Activated B cell treated with CpG ODN at 0.5 μM for 24 hours (primary cell): Measurements from ENCODE around the gene UBE2R2. TPM values are rescaled to one million over a fixed set of nuclear protein-coding genes. Genes with fewer than 3 reads are reported as not detected.
"Not testable (repeated sequence)": the region's sequence is repeated elsewhere in the genome, so short reads cannot be mapped to it uniquely, and the experiment has no call there.

Source experiments
- ATAC-seq: fragments of 200-7000 bp; cut with Tn5 transposase; one replicate; pipeline ENCODE4 v1.10.0; 2021; ENCODE audit warnings: low read depth, mild to moderate bottlenecking, moderate library complexity
- CTCF ChIA-PET: fragments of 350-600 bp; sonication (Branson Sonifier 250); formaldehyde crosslinking; loops from one replicate; lab custom pipeline; 2021; ENCODE audit warnings: antibody characterized with exemption; lab: Charles Lee
- POLR2A ChIA-PET: fragments of 350-600 bp; sonication (Branson Sonifier 250); formaldehyde crosslinking; loops from one replicate; lab custom pipeline; 2021; ENCODE audit warnings: antibody characterized with exemption; lab: Charles Lee
- DNase-seq: peaks from one replicate; pipeline ENCODE4 v3.0.0; 2022
- H3K27ac Mint-ChIP-seq: one replicate; pipeline ENCODE4 v1.8.0; 2020; ENCODE audit warnings: mixed read lengths
- H3K27me3 Mint-ChIP-seq: one replicate; pipeline ENCODE4 v1.8.0; 2021; ENCODE audit warnings: mixed read lengths
- H3K36me3 Mint-ChIP-seq: one replicate; pipeline ENCODE4 v1.8.0; 2021; ENCODE audit warnings: low read depth, mixed read lengths
- H3K4me1 Mint-ChIP-seq: one replicate; pipeline ENCODE4 v1.8.0; 2021; ENCODE audit warnings: mixed read lengths
- H3K4me3 Mint-ChIP-seq: one replicate; pipeline ENCODE4 v1.8.0; 2020; ENCODE audit warnings: mild to moderate bottlenecking, mixed read lengths
- H3K9me3 Mint-ChIP-seq: one replicate; pipeline ENCODE4 v1.8.0; 2020; ENCODE audit warnings: mixed read lengths
- intact Hi-C: fragments of 100-400 bp; cut with micrococcal nuclease; formaldehyde crosslinking; loops from one replicate; pipeline ENCODE4 v1.15.1; 2024
- total RNA-seq: library from RNA; stranded (reverse); gene quantifications from 2 replicates; pipeline ENCODE4 v1.2.3, GENCODE V29; 2022
- TF ChIP-seq, protein P1 (sequence below): fragments of 200-600 bp; IDR thresholded peaks from one replicate; pipeline ENCODE4 v1.8.0; 2022; ENCODE audit warnings: antibody characterized with exemption, mild to moderate bottlenecking

The UBE2R2 gene
- total RNA-seq, 1 donor from 2014 or later = 28.9 TPM

DNA sequence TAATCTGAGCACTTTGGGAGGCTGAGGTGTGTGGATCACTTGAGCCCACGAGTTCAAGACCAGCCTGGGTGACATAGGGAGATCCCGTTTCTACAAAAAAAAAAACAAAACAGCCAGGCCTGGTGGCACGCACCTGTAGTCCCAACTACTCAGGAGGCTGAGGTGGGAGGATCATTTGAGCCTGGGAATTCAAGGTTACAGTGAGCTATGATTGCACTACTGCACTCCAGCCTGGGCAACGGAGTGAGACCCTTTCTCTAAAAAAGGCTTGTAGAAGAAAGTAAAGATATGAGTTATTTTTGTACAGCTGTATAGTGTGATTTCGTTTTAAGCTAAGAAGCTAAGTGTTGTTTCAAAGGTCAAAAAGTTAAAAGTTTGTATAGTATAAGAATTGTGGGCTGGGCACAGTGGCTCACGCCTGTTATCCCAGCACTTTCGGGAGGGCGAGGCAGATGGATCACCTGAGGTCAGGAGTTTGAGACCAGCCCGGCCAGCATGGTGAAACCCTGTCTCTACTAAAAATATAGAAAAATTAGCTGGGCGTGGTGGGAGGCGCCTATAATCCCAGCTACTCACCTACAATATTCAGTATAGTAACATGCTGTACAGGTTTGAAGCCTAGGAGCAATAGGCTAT, 18.8 kb downstream of the UBE2R2 start:
- no peak overlapping the region for H3K4me3 Mint-ChIP-seq
- H3K27me3 Mint-ChIP-seq = no peaks in the 10 kb centered on the region
- ChIA-PET POLR2A (no interaction called here), CTCF (no interaction called here)
- TF ChIP-seq, protein P1, sequence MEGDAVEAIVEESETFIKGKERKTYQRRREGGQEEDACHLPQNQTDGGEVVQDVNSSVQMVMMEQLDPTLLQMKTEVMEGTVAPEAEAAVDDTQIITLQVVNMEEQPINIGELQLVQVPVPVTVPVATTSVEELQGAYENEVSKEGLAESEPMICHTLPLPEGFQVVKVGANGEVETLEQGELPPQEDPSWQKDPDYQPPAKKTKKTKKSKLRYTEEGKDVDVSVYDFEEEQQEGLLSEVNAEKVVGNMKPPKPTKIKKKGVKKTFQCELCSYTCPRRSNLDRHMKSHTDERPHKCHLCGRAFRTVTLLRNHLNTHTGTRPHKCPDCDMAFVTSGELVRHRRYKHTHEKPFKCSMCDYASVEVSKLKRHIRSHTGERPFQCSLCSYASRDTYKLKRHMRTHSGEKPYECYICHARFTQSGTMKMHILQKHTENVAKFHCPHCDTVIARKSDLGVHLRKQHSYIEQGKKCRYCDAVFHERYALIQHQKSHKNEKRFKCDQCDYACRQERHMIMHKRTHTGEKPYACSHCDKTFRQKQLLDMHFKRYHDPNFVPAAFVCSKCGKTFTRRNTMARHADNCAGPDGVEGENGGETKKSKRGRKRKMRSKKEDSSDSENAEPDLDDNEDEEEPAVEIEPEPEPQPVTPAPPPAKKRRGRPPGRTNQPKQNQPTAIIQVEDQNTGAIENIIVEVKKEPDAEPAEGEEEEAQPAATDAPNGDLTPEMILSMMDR = no peak
- DNase-seq = no peak
- peaks cover 51% of the 10 kb centered on the region for H3K4me1 Mint-ChIP-seq
- H3K9me3 Mint-ChIP-seq = no peaks in the 10 kb centered on the region
- no peak overlapping the region for H3K27ac Mint-ChIP-seq
- no peak for ATAC-seq
- peaks cover 12% of the 10 kb centered on the region for H3K36me3 Mint-ChIP-seq
- intact Hi-C loops = loop anchor here (2.0 kb wide), 1 partner anchor 17 kb away; no protein-coding TSS in a partner anchor

DNA sequence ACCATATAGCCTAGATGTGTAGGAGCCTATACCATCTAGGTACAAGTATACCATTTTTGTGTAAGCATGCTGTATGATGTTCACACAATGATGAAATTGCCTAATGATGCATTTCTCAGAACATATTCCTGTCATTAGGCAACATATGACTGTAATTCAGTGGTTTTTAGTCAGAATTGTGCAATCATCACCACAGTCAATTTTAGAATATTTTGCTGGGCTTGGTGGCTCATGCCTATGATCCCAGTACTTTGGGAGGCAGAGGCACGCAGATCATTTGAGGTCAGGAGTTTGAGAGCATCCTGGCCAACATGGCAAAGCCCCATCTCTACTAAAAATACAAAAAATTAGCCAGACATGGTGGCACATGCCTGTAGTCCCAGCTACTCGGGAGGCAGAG, 19.3 kb downstream of the UBE2R2 start:
- POLR2A ChIA-PET = interaction anchor here (1.1 kb wide), 1 partner anchor 23 kb away, joined by 5 read pairs; no protein-coding TSS in a partner anchor
- not testable (repeated sequence) for H3K9me3 Mint-ChIP-seq, ATAC-seq

GRCh38 chr9:33837138-33837537, 20.2 kb downstream of the UBE2R2 start:
- Mint-ChIP-seq H3K4me3 (no peak overlapping the region), H3K27me3 (no peaks in the 10 kb centered on the region), H3K27ac (no peak overlapping the region), H3K4me1 (peaks cover 57% of the 10 kb centered on the region), H3K9me3 (no peaks in the 10 kb centered on the region), H3K36me3 (peaks cover 16% of the 10 kb centered on the region)
- POLR2A ChIA-PET = interaction anchor here (0.6 to 1.1 kb wide), 2 partner anchors 23 to 1152 kb away, joined by 3 to 5 read pairs; partner anchors contain the start of gene DNAJB5
- TF ChIP-seq, protein P1 = no peak
- intact Hi-C loops = loop anchor here (2.0 kb wide), 1 partner anchor 18 kb away; no protein-coding TSS in a partner anchor
- CTCF ChIA-PET = interaction anchor here (1.0 kb wide), 2 partner anchors 15 to 23 kb away, joined by 3 to 6 read pairs; no protein-coding TSS in a partner anchor
- DNase-seq = no peak
- no peak for ATAC-seq

More for the DNA sequence above, 19.3 kb downstream of the UBE2R2 start:
- Mint-ChIP-seq H3K27ac (peak overlapping the region; percentile 35), H3K36me3 (peaks cover 16% of the 10 kb centered on the region), H3K4me1 (peaks cover 52% of the 10 kb centered on the region)
- intact Hi-C loops = loop anchor here (2.0 kb wide), 1 partner anchor 17 kb away; no protein-coding TSS in a partner anchor
- H3K4me3 Mint-ChIP-seq, H3K27me3 Mint-ChIP-seq, CTCF ChIA-PET, DNase-seq: not testable (repeated sequence)

DNA sequence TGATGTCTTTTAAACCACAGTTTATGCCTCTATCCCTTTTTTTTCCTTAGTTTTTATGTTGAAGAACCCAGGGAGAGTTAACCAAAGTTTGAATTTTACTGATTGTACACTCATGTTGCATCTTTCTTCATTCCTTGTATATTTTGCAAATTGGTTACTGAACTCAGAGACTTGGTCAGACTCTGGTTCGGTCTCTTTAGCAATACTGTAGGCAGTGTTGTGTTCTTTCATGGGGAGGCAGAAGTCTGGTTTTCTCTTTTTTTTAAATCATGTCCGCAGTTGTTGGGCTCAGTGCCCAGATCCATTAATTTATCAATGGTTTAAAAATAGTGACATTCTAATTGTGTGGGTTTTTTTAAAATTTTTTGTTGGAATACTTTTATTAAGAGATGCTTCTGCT, 23.4 kb downstream of the UBE2R2 start:
- ATAC-seq (no peak), DNase-seq (no peak)
- peak overlapping the region; percentile 35 for H3K27ac Mint-ChIP-seq
- CTCF ChIA-PET = interaction anchor here (2.4 kb wide), 1 partner anchor 12 kb away, joined by 6 read pairs; no protein-coding TSS in a partner anchor
- TF ChIP-seq, protein P1 = no peak
- no peaks in the 10 kb centered on the region for H3K9me3 Mint-ChIP-seq
- POLR2A ChIA-PET = no interaction called here
- H3K4me1 Mint-ChIP-seq = peaks cover 57% of the 10 kb centered on the region
- H3K36me3 Mint-ChIP-seq = peaks cover 16% of the 10 kb centered on the region
- H3K27me3 Mint-ChIP-seq = no peaks in the 10 kb centered on the region
- intact Hi-C loops = no loop called here
- no peak overlapping the region for H3K4me3 Mint-ChIP-seq

DNA sequence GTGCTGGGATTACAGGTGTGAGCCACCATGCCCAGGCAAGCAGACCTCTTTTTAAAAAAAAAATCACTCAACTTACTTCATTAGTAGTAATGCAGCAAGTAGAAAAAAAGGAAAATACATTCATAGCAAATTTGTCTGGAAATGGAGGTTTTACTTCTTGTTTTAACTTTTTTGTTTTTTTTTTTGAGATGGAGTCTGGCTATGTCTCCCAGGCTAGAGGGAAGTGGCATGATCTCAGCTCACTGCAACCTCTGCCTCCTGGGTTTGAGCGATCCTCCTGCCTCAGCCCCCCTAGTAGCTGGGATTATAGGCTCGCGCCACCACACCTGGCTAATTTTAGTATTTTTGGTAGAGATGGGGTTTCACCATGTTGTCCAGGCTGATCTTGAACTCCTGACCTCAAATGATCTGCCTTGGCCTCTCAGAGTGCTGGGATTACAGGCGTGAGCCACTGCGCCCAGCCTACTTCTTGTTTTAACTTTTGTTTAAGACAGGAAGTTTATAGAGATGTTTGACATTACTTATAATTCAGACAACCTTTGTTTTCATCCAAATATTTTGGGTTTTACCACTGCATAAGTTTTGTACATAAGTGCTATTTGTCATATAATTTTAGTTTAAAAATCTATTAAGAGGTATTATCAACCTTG, 26.5 kb downstream of the UBE2R2 start:
- ATAC-seq (no peak), DNase-seq (no peak)
- Mint-ChIP-seq H3K4me3 (no peak overlapping the region), H3K36me3 (peaks cover 14% of the 10 kb centered on the region), H3K9me3 (no peaks in the 10 kb centered on the region), H3K27me3 (no peaks in the 10 kb centered on the region), H3K27ac (peak overlapping the region; percentile 30), H3K4me1 (peaks cover 53% of the 10 kb centered on the region)
- intact Hi-C loops = no loop called here
- TF ChIP-seq, protein P1 = no peak
- CTCF ChIA-PET = interaction anchor here (1.1 to 2.0 kb wide), 2 partner anchors 9 to 30 kb away, joined by 4 to 9 read pairs; no protein-coding TSS in a partner anchor
- POLR2A ChIA-PET = no interaction called here
